HG02588 (cell line): ENCODE measurements around the gene ITPK1.

ENCODE experiments used
- ATAC-seq: cut with Tn5 transposase; IDR thresholded peaks from one replicate; pipeline ENCODE4 v1.9.1; 2021; ENCODE audit warnings: mild to moderate bottlenecking, moderate library complexity; ENCODE audit not compliant: unreplicated experiment

ITPK1 gene

GRCh38 chr14:92942576-92942975 is 173.1 kb downstream of the ITPK1 start:
- no peak for ATAC-seq

DNA sequence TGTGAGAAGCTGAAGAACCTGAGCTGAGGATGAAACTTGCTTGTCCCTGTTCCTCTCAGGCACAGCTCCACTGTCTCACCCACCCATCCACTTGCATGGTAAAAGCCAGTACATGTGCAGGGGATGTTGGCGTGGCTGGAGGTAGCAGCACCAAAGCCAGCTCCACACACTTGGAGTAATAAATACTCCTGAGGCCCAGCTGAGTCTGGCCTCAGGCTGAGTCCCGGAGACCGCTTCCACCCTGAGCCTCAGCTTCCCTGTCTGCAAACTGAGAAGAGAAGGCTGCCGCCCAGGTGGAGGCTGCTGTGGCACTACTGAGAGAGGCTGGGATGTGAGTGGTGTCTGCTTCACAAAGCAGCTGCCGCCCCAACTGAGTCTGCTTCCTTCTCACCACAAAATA is 173.6 kb downstream of the ITPK1 start:
- no peak for ATAC-seq

DNA sequence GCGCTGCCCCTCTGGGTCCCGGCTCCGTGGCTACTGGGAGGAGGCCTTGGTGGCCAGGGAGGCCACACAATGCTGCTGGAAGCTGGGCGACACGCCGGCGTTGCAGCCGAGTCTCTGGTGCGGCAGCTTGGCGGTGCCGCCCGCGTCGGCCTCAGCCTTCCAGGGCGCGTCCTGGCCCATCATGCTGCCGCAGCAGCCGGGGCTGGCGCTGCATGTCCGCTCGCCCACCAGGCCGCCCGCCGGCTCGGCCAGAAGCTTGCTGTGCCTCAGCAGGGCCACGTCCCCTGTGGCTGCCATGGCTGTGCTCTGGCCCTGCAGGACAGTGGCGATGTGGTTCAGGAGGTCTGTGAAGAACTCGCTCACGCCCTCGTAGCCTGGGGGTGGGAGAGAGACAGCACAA is 174.2 kb downstream of the ITPK1 start:
- no peak for ATAC-seq

DNA sequence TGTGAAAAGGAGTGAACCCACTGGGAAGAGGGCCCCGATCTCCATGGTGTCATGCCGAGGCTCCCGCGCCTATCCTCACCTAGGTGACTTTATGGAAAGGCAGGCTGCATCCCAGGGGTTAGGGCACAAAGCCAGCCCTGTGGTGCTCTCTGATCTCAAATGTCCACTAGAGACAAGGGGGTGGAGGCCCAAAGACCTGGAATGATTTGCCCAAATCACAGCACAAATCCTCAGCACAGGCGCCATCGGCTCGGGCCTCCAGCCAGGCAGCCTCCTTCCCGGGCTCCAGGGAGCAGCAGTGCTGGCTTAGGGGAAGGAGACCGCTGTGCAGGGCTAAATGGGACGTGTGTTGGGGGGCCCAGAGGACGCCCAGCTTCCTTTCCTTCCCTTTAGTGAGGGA is 175.2 kb downstream of the ITPK1 start:
- no peak for ATAC-seq

DNA sequence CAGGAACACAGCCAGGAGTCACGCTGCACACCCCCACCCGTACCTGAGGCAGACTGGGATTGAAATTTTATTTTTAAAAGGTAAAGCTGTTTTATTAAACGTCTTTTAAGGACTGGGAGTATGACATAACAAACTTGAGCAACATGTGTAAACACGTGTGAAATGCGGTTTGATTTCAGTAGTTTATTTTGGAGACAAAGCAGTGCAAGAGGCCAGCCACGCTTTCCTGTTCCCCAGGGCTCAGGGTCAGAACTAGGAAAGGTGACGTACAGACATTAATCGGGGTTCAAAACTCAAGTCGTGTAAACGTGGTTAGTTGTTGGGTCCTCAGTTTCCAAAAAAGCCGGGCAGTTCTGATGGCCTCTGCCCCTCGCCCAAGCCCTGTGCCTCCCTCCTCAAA is 176.0 kb downstream of the ITPK1 start:
- ATAC-seq: no peak

DNA sequence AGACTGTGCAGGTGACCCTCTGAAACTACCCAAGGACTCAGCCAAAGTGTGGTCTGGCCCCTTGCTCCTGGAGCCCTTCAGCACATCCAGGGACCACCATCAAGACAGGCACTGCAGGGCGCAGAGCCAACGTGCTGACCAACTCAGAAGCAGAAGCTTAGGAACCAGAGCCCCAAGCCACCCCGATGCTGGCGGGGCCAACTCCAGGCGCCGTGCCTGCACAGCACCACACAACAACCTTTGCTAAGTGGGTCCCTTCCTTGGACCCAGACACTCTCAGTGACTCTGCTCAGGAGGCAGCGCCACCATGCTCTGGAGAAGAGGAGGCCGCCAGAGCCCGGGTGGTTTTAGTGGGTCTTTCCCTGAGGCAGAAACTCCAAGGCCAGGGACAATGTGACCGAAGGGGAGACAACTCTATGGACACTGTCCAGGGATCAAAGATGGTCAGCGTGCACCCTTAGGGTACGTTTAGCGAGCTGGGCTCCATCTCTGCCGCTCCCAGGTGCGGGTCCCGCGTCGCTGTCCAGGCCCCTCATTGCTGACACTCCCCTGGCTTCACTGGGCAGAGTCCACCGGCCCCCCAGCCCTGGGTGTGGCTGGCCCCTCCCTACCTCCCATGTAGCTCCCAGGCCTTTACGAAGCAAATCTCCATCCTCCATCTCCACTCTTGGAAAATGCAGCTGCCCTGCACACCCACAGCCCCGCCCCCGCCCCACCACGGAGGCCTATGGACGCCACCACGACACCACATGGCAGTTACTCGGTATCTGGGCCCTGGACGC is 176.6 kb downstream of the ITPK1 start:
- no peak for ATAC-seq

- no peak for ATAC-seq
Observed at GRCh38 chr14:92938235-92938875, 177.4 kb downstream of the ITPK1 start.

GRCh38 chr14:92937051-92937937 is 178.4 kb downstream of the ITPK1 start:
- ATAC-seq: no peak

- no peak for ATAC-seq
Observed at GRCh38 chr14:92936085-92936484, 179.6 kb downstream of the ITPK1 start.

GRCh38 chr14:92935446-92935845 is 180.3 kb downstream of the ITPK1 start:
- no peak for ATAC-seq

DNA sequence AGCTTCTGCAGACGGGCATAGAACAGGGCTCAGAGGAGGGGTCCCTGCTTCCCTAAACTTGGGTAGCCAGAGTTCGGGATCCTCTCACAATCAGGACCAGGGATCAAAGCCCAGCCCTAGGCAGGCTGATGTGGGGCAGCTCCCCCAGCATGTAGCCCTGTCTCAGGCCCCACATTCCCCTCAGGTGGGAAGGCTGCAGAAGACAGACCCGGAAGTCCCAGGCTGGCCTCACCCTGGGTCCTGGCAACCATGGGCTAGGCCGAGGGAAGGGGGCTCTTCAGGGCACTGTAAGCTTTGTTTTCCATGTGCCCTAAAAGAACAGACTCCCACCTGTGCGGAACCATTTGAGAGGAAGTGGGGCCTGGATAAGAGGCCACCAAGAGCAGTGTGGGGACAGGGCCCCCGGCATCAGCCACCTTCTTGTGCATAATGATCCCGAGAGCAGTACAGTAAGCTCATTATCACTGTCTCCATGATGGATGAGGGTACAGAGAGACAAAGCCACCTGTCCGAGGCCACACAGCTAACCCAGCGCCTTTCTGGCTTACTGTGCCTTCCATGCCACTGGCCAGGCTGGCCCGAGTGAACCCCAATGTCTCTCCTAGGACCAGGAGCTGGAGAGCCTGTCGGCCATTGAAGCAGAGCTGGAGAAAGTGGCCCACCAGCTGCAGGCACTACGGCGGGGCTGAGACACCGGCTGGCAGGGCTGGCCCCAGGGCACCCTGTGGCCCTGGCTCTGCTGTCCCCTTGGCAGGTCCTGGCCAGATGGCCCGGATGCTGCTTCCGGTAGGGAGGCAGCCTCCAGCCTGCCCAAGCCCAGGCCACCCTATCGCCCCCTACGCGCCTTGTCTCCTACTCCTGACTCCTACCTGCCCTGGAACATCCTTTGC is 181.3 kb downstream of the ITPK1 start:
- no peak for ATAC-seq

- ATAC-seq: no peak
Observed at GRCh38 chr14:92933481-92933880, 182.2 kb downstream of the ITPK1 start.

DNA sequence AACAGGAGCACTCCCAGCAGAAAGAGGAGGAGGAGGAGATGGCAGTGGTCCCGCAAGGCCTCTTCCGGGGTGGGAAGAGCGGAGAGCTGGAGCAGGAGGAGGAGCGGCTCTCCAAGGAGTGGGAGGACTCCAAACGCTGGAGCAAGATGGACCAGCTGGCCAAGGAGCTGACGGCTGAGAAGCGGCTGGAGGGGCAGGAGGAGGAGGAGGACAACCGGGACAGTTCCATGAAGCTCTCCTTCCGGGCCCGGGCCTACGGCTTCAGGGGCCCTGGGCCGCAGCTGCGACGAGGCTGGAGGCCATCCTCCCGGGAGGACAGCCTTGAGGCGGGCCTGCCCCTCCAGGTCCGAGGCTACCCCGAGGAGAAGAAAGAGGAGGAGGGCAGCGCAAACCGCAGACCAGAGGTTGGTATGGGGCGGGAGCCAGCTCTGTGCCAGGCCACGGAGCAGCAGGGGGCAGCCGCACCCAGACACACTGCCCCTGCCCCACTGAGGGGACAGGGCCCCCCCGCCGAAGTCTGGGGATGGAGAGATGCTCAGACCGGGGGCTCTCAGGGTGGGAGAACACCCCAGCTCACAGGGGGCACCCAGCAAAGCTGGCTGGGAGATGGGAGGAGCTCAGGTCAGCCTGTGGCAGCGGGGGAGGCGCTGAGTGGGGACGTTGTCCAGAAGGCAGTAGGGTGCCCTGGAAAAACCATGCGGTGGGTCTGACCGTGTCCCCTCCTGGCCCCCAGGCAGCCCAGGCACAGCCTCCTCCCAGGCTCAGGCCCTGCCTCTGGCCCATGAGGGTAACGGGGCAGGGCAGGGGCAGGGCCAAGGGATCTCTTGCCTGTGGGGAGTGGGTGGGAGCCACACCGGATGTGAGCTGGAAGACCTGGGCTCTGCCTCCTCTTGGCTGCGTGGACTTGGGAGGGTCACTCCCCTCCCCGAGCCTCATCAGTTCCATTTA is 183.0 kb downstream of the ITPK1 start:
- ATAC-seq: no peak

- no peak for ATAC-seq
Observed at GRCh38 chr14:92931681-92932447, 183.9 kb downstream of the ITPK1 start.

DNA sequence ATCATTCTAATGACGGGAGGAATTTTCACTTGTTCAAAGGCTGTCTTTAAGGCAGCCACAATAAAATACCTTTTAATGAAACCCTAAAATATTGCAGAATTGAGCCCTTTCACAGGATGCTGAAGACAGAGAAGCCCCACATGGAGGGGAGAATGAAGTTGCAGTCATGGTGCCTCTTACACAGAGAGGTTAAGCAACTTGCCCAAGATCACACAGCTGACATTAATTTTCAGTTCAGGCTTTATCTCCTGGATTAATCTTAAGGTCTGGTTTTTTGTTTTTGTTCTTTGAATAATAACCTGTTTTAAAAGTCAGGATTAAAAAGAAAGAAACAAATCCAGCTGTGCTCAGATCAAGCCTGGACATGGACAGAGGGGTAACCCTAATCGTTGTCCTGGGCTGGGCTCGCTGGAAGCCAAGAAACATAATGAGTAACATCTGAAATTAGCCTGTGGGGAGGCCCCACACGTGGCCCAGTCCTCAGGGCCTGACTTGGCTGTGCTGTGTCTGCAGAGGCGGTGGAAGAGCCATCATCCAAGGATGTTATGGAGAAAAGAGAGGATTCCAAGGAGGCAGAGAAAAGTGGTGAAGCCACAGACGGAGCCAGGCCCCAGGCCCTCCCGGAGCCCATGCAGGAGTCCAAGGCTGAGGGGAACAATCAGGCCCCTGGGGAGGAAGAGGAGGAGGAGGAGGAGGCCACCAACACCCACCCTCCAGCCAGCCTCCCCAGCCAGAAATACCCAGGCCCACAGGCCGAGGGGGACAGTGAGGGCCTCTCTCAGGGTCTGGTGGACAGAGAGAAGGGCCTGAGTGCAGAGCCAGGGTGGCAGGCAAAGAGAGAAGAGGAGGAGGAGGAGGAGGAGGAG is 184.8 kb downstream of the ITPK1 start:
- ATAC-seq: no peak

- no peak for ATAC-seq
Observed at GRCh38 chr14:92929689-92930608, 185.8 kb downstream of the ITPK1 start.
